Measurements from ENCODE around the gene LOXL4.

DNA sequence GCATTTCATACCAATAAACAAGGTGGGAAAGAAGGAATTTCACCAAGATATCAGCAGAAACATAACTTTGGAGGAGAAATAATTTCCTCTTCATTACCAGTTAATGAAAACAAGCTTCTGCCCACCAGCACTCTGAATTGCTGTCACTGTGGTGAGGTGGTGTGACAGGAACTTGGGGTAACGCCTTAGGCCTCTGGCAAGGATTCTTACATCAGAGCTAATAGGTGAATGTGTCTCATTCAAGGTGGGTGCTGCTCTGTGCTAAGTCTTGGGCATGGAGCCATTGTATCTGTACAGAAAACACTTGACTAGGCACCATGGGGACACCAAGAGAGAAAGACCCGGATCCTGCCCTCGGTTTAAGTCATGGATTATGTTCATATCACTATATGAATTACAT lies 8.3 kb upstream of the LOXL4 start:
- TF ChIP-seq, protein P1, sequence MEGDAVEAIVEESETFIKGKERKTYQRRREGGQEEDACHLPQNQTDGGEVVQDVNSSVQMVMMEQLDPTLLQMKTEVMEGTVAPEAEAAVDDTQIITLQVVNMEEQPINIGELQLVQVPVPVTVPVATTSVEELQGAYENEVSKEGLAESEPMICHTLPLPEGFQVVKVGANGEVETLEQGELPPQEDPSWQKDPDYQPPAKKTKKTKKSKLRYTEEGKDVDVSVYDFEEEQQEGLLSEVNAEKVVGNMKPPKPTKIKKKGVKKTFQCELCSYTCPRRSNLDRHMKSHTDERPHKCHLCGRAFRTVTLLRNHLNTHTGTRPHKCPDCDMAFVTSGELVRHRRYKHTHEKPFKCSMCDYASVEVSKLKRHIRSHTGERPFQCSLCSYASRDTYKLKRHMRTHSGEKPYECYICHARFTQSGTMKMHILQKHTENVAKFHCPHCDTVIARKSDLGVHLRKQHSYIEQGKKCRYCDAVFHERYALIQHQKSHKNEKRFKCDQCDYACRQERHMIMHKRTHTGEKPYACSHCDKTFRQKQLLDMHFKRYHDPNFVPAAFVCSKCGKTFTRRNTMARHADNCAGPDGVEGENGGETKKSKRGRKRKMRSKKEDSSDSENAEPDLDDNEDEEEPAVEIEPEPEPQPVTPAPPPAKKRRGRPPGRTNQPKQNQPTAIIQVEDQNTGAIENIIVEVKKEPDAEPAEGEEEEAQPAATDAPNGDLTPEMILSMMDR (conservative IDR thresholded peaks at IDR 0.05 in 1 of 2, IDR thresholded peaks at IDR 0.05 in 1 of 2; ENCODE audit: extremely low read depth in 1 of 2, insufficient read depth in 1 of 2, low read depth in 1 of 2, low read length in 2 of 2) = no peak
- no peak for TF ChIP-seq EZH2 (IDR thresholded peaks at IDR 0.05; ENCODE audit: borderline replicate concordance, low read length)
